PC-3 (cell line): ENCODE data around the gene CERK. TPM values are rescaled to one million over a fixed set of nuclear protein-coding genes. Genes with fewer than 3 reads are reported as not detected.

Source experiments
- ATAC-seq: fragments of 200-7000 bp; cut with Tn5 transposase; 2 replicates; pipeline ENCODE4 v1.9.1; 2020; ENCODE audit warnings: mild to moderate bottlenecking, moderate library complexity
- BruUV-seq: library from RNA; stranded (reverse); fragments of 400-500 nt; replicated peaks from 2 replicates; lab custom pipeline; 2021; lab: Mats Ljungman, UMichigan
- CTCF ChIA-PET: fragments of 300-600 bp; sonication (Branson Sonifier 250); formaldehyde crosslinking; loops from one replicate; lab custom pipeline; 2022; ENCODE audit warnings: antibody characterized with exemption; lab: Charles Lee
- POLR2A ChIA-PET: fragments of 300-600 bp; sonication (Branson Sonifier 250); formaldehyde crosslinking; loops from one replicate; lab custom pipeline; 2022; ENCODE audit warnings: antibody characterized with exemption; ENCODE audit not compliant: unreplicated experiment; lab: Charles Lee
- DNase-seq: peaks from one replicate; pipeline ENCODE4 v3.0.0-alpha.2; 2015
- H2AFZ ChIP-seq: fragments of 300-600 bp; sonication (generic); 2 replicates; pipeline ENCODE4 v1.6.0; 2016; ENCODE audit warnings: antibody characterized with exemption, low read length
- H3F3A ChIP-seq: fragments of 300-600 bp; sonication (generic); one replicate; pipeline ENCODE4 v1.6.0; 2017; ENCODE audit warnings: antibody characterized with exemption, low read length, control low read depth, mild to moderate bottlenecking; ENCODE audit not compliant: unreplicated experiment
- H3K27ac ChIP-seq: fragments of 300-600 bp; sonication (generic); 2 replicates; pipeline ENCODE4 v1.5.1; 2016; ENCODE audit warnings: mild to moderate bottlenecking, low read length
- H3K27me3 ChIP-seq: fragments of 300-600 bp; sonication (generic); 2 replicates; pipeline ENCODE4 v1.6.1; 2016; ENCODE audit warnings: low read length, mixed read lengths
- H3K36me3 ChIP-seq: fragments of 300-600 bp; sonication (generic); 2 replicates; pipeline ENCODE4 v1.6.1; 2016; ENCODE audit warnings: low read depth, mixed run types, low read length, mixed read lengths
- H3K4me1 ChIP-seq: fragments of 300-600 bp; sonication (generic); 2 replicates; pipeline ENCODE4 v1.5.1; 2016; ENCODE audit warnings: low read length; ENCODE audit not compliant: insufficient read depth
- H3K4me2 ChIP-seq: fragments of 300-600 bp; sonication (generic); 2 replicates; pipeline ENCODE4 v1.6.0; 2016; ENCODE audit warnings: low read length
- H3K4me3 ChIP-seq: fragments of 300-600 bp; sonication (generic); 2 replicates; pipeline ENCODE4 v1.5.1; 2016; ENCODE audit warnings: mild to moderate bottlenecking, low read length, mixed read lengths
- H3K79me2 ChIP-seq: fragments of 300-600 bp; sonication (generic); 2 replicates; pipeline ENCODE4 v1.6.1; 2017; ENCODE audit warnings: low read length, mixed read lengths
- H3K9ac ChIP-seq: fragments of 300-600 bp; sonication (generic); 2 replicates; pipeline ENCODE4 v1.6.0; 2016; ENCODE audit warnings: mild to moderate bottlenecking, low read length
- H3K9me2 ChIP-seq: fragments of 300-600 bp; sonication (generic); replicated peaks from 2 replicates; pipeline ENCODE4 v1.6.1; 2016; ENCODE audit warnings: mixed run types, low read length, mixed read lengths
- H3K9me3 ChIP-seq: fragments of 300-600 bp; sonication (generic); 2 replicates; pipeline ENCODE4 v1.6.1; 2016; ENCODE audit warnings: low read length, mixed read lengths
- H4K20me1 ChIP-seq: fragments of 300-600 bp; sonication (generic); 2 replicates; pipeline ENCODE4 v1.6.1; 2016; ENCODE audit warnings: low read length, mixed read lengths
- EZH2 ChIP-seq: fragments of 300-600 bp; sonication (generic); IDR thresholded peaks from one replicate; pipeline ENCODE4 v1.6.1; 2017; ENCODE audit warnings: antibody characterized with exemption, mild to moderate bottlenecking, low read length; ENCODE audit not compliant: unreplicated experiment
- EZH2phosphoT487 ChIP-seq: fragments of 300-600 bp; sonication (generic); IDR thresholded peaks from 2 replicates; pipeline ENCODE4 v1.6.1; 2018; ENCODE audit warnings: mild to moderate bottlenecking, antibody characterized with exemption, low read length, borderline replicate concordance
- intact Hi-C: fragments of 100-400 bp; cut with micrococcal nuclease; formaldehyde crosslinking; loops from 2 replicates; pipeline ENCODE4 v1.9.0; 2023
- total RNA-seq: library from RNA; depleted of rRNA; stranded (reverse); fragments of >200 nt; gene quantifications from 2 replicates; pipeline ENCODE4 v1.2.3, GENCODE V29; 2014
- TF ChIP-seq, protein P1 (sequence below): fragments of 300-600 bp; sonication (generic); conservative IDR thresholded peaks from 2 replicates; pipeline ENCODE4 v1.5.1; 2017; ENCODE audit warnings: antibody characterized with exemption, low read depth, mild to moderate bottlenecking, low read length

The CERK gene
- total RNA-seq, 1 experiment from 2014 or later: 21.6 TPM

DNA sequence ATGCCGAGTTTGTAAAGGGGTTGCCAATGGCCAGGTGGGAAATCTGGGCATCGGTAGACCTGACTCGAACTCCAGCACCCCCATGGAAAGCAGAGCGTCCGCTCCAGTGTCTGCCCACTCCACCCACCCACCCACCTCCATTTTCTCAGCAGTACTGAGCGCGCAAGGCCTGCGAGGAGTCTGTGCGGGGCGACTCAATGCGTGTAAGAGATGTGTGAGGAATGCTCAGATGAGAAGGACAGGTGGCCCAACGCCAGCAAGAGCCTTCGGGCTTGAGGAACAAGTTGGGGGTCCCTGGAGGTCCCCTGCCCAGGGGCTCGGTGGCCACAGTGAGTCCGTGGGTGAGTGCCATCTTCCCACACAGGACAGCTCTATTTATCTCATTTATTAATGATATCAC lies 50.6 kb downstream of the CERK start:
- no peak for ATAC-seq
- no peaks in the 10 kb centered on the region for H3K9me2 ChIP-seq
- no peaks in the 10 kb centered on the region for H3K9me3 ChIP-seq
- TF ChIP-seq, protein P1, sequence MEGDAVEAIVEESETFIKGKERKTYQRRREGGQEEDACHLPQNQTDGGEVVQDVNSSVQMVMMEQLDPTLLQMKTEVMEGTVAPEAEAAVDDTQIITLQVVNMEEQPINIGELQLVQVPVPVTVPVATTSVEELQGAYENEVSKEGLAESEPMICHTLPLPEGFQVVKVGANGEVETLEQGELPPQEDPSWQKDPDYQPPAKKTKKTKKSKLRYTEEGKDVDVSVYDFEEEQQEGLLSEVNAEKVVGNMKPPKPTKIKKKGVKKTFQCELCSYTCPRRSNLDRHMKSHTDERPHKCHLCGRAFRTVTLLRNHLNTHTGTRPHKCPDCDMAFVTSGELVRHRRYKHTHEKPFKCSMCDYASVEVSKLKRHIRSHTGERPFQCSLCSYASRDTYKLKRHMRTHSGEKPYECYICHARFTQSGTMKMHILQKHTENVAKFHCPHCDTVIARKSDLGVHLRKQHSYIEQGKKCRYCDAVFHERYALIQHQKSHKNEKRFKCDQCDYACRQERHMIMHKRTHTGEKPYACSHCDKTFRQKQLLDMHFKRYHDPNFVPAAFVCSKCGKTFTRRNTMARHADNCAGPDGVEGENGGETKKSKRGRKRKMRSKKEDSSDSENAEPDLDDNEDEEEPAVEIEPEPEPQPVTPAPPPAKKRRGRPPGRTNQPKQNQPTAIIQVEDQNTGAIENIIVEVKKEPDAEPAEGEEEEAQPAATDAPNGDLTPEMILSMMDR: no peak
- TF ChIP-seq EZH2 (no peak), EZH2phosphoT487 (no peak)
- no peak overlapping the region for H3K4me2 ChIP-seq
- H2AFZ ChIP-seq: no peak overlapping the region
- intact Hi-C loops: no loop called here
- H3K4me3 ChIP-seq: no peak overlapping the region
- no peaks in the 10 kb centered on the region for H4K20me1 ChIP-seq
- no peak for DNase-seq
- H3K9ac ChIP-seq: no peak overlapping the region
- no TSS peak for BruUV-seq
- POLR2A ChIA-PET: no interaction called here
- no peaks in the 10 kb centered on the region for H3K36me3 ChIP-seq
- H3F3A ChIP-seq: no peaks in the 10 kb centered on the region
- H3K79me2 ChIP-seq: no peaks in the 10 kb centered on the region
- H3K27me3 ChIP-seq: no peaks in the 10 kb centered on the region
- CTCF ChIA-PET: no interaction called here
- H3K4me1 ChIP-seq: no peaks in the 10 kb centered on the region
- no peak overlapping the region for H3K27ac ChIP-seq

DNA sequence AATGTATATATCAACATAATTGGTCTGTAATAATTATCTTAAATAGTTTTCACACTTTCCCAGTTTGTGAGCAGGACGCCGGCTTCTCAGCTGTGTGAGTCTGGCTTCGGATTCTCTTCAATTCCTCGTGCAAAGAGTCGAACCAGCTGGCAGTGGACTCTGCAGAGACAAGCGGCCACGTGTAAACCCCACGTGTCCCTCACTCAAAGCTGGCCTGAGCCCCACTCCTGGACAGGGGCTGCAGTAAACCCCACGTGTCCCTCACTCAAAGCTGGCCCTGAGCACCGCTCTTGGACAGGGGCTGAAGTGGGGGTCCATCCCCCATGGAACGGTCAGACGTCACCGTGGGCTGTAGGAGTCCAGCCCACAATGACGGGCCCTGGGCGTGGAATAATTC lies 51.0 kb downstream of the CERK start:
- intact Hi-C loops: no loop called here
- H3K9ac ChIP-seq: no peak overlapping the region
- POLR2A ChIA-PET: no interaction called here
- no peak overlapping the region for H3K4me2 ChIP-seq
- no peaks in the 10 kb centered on the region for H3K4me1 ChIP-seq
- CTCF ChIA-PET: no interaction called here
- DNase-seq: no peak
- H3K27me3 ChIP-seq: no peaks in the 10 kb centered on the region
- BruUV-seq: no TSS peak
- no peaks in the 10 kb centered on the region for H3K36me3 ChIP-seq
- H3K27ac ChIP-seq: no peak overlapping the region
- no peaks in the 10 kb centered on the region for H3K79me2 ChIP-seq
- H3K9me2 ChIP-seq: no peaks in the 10 kb centered on the region
- no peaks in the 10 kb centered on the region for H3F3A ChIP-seq
- no peak for TF ChIP-seq EZH2phosphoT487
- no peak for TF ChIP-seq EZH2
- TF ChIP-seq, protein P1: no peak
- H3K4me3 ChIP-seq: no peak overlapping the region
- no peaks in the 10 kb centered on the region for H3K9me3 ChIP-seq
- no peak overlapping the region for H2AFZ ChIP-seq
- ATAC-seq: no peak
- H4K20me1 ChIP-seq: no peaks in the 10 kb centered on the region

DNA sequence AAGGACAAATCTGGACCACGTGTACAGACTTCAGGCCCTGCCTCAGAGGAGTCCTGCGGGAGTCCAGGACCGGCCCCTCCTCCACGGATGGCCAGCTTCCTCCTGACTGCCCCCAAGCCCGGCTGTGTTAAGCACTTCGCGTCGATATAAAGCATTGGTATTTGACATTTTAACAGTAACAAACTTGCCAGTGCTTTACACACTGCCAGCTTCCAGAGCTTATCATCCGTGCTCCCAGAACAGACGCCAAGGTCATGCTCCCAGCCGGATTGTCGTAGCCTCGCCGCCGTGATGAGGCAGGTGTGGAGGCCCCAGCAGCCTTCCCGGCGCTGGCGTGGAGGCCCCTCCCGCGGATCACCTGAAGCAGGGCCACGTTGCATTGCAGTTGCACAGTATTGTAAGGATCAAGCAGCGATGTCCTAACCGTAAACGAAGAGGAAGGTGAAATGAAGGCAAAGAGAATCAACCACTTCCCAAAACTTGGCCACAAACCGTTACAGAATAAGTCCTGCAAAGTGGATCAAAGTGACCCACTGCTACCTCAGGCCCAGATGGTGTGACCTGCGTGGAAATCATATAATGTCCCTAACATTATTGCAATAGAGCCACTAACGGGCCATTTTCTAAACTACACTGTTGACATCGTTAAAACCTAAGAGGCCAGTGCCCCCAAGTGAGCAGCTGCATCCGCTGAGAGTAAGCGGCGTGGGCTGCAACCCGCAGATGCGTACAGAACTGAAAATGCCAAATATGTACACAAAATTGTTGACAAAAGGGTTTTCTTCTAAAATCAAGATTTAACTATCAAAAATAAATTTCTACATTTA lies 51.6 kb downstream of the CERK start:
- Histone ChIP-seq H4K20me1 (no peaks in the 10 kb centered on the region), H2AFZ (no peak overlapping the region), H3K4me1 (no peaks in the 10 kb centered on the region), H3F3A (no peaks in the 10 kb centered on the region), H3K27me3 (no peaks in the 10 kb centered on the region), H3K4me3 (no peak overlapping the region), H3K27ac (no peak overlapping the region), H3K9me2 (no peaks in the 10 kb centered on the region), H3K79me2 (no peaks in the 10 kb centered on the region), H3K4me2 (no peak overlapping the region), H3K36me3 (no peaks in the 10 kb centered on the region), H3K9me3 (no peaks in the 10 kb centered on the region), H3K9ac (no peak overlapping the region)
- ChIA-PET POLR2A (no interaction called here), CTCF (no interaction called here)
- BruUV-seq: no TSS peak
- ATAC-seq: no peak
- no peak for DNase-seq
- intact Hi-C loops: no loop called here
- TF ChIP-seq EZH2phosphoT487 (no peak), EZH2 (no peak)
- TF ChIP-seq, protein P1: no peak
